Tibial nerve (tissue), 4 donors: ENCODE results near the gene OXCT2.

Source experiments
- EP300 ChIP-seq, 2 donors: sonication (generic); formaldehyde crosslinking; IDR thresholded peaks; one replicate each; pipeline ENCODE4 v1.6.1; 2017; ENCODE audit warnings: antibody characterized with exemption in 2 of 2, mild to moderate bottlenecking in 1 of 2
- TF ChIP-seq, protein P1 (sequence below), 5 experiments: fragments of 200-600 bp in 3 of 5; fragments of 450-650 bp in 2 of 5; sonication (generic) in 3 of 5; IDR thresholded peaks; one replicate each; pipeline ENCODE4 v1.5.1; 2016 to 2019; ENCODE audit warnings: antibody characterized with exemption in 5 of 5, mild to moderate bottlenecking in 3 of 5, moderate library complexity in 2 of 5

DNA sequence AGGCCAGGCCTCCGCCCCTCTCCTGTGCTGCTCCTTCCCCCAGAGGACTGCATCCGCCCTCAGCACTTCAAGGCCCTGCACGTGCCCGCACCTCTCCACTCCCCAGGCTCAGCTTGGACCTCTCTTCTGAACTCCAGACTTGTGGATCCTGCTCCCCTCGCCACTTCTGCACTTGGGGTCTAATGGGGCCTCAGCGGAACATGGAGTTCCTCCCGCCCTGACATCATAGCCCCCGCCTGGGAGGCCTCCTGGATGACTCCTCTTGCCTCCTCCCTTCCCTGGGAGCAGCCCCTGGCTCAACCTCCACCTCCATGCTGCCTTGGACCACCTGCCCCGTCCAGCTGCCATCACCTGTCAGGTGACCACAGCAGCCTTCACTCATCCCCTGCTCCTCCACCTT is 10.1 kb downstream of the OXCT2 start:
- TF ChIP-seq, protein P1, sequence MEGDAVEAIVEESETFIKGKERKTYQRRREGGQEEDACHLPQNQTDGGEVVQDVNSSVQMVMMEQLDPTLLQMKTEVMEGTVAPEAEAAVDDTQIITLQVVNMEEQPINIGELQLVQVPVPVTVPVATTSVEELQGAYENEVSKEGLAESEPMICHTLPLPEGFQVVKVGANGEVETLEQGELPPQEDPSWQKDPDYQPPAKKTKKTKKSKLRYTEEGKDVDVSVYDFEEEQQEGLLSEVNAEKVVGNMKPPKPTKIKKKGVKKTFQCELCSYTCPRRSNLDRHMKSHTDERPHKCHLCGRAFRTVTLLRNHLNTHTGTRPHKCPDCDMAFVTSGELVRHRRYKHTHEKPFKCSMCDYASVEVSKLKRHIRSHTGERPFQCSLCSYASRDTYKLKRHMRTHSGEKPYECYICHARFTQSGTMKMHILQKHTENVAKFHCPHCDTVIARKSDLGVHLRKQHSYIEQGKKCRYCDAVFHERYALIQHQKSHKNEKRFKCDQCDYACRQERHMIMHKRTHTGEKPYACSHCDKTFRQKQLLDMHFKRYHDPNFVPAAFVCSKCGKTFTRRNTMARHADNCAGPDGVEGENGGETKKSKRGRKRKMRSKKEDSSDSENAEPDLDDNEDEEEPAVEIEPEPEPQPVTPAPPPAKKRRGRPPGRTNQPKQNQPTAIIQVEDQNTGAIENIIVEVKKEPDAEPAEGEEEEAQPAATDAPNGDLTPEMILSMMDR (IDR thresholded peaks at IDR 0.05): no peak
- no peak for TF ChIP-seq EP300 (IDR thresholded peaks at IDR 0.05)
